Mammary microvascular endothelial cell (primary cell): Measurements from ENCODE around the gene CASP4. TPM values are rescaled to one million over a fixed set of nuclear protein-coding genes. Genes with fewer than 3 reads are reported as not detected.

Source experiments
- total RNA-seq: library from RNA; depleted of rRNA; stranded (reverse); fragments of >200 nt; gene quantifications from 2 replicates; pipeline ENCODE4 v1.2.3, GENCODE V29; 2015

Gene CASP4
- total RNA-seq: 205 and 223 TPM in 2 replicates

DNA sequence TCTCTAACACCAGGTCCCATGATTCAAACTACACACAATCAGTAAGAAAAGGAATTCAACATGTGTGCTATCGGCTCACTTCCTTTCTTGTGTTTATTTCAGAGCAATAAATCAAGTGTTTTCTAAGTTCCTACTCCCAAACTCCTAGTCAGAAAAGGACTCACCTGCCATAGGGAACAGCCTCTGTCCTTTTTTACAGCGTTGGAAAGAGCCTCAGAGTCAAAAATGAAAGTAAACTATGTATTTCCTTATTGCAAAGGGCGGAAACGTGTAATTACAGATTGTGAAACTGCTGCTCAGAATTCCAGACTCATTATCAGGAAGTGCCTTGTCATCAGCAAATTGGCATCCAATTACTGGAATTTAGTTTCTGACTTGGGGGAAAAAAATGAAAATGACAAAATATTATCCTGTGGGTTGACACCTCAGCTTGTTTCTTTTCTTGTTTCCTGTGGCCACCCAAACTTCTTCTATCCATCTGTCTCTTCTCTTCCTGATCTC, at the start of gene CASP4:
TSS of gene CASP4 (minus strand) at position 220 of the 501 bp plus-strand sequence. CDS start at position 171, 49 bp downstream.

GRCh38 chr11:104897891-104898684, 70.3 kb downstream of the CASP4 start, which contains the start of gene CASP12:
Gene CASP12, minus strand, starts transcription at chr11:104898460.

Other genes starting within 250 kb of the CASP4 start
- gene CASP12, start 70.1 kb downstream of the CASP4 start, total RNA-seq: 0.53 and 0.64 TPM in 2 replicates
- gene CASP5, start 54.6 kb upstream of the CASP4 start, total RNA-seq: not detected in 2 replicates
- 29.9 and 36.4 TPM in 2 replicates for gene CASP1, start 66.6 kb upstream of the CASP4 start, total RNA-seq
- 171 and 181 TPM in 2 replicates for gene CARD16, start 76.8 kb upstream of the CASP4 start, total RNA-seq
- gene CARD18, start 171.2 kb upstream of the CASP4 start, total RNA-seq: not detected in 2 replicates